RKO (cell line): ENCODE measurements around the gene GUF1.
"Not testable (repeated sequence)": the region's sequence is repeated elsewhere in the genome, so short reads cannot be mapped to it uniquely, and the experiment has no call there.

Experiments used
- DNase-seq: peaks from one replicate; pipeline ENCODE4 v3.0.0-alpha.2; 2016; ENCODE audit warnings: low spot score

GUF1 gene

DNA sequence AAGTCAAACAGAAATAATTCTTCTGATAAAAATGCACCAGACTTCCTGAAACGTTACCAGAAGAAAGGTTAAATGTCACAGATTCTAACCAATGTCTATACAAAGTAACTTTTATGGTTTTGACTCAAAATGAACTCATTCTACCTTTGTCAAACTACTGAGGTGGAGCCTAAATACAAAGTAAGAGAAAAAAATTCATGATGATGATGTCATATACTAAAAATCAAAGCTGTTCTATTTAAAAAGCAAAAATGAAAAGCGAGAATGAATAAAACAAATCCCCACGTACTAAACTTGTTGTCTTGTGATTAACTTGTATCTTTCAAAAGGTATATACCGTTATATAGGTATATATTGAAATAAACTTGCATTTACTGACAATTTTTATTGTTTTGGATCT, 26.5 kb downstream of the GUF1 start:
- DNase-seq = no peak

DNA sequence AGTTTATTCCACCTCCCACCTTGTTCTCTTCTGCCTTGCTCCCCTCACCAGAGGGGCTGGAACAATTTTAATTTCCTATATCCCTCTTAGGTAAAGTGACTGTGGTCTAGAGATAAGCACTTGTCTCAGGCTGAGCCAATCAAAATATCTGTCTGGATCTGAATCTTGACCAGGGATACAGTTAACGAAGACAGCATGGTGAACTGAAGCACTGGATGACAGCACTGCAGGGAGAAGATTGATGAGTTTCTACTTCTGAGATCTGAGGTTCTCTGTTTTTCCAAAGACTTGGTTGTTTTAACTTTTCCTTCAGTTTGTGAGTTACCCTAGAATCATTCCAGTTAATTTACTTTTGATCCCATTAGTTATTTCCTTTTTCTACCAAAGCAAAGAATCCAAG, 34.9 kb downstream of the GUF1 start:
- no peak for DNase-seq

DNA sequence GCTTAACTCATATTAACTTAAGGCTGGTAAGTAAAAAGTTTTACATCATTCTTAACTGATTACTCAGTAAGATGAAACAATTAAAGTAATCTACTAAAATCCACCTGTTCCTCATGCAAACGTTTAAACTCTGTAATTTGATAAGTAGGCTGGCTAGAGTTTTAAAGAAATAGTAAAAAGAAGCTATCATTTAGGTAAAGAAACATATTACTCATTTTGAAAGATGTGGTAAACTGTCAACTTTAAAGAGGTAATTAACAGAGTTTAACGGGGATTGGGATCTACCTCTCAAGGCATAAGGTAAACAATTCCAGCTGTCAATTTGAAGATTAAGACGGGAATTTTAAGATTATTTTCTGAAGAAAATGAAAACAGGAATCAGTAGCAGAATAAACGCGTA, 38.4 kb downstream of the GUF1 start:
- DNase-seq = no peak

DNA sequence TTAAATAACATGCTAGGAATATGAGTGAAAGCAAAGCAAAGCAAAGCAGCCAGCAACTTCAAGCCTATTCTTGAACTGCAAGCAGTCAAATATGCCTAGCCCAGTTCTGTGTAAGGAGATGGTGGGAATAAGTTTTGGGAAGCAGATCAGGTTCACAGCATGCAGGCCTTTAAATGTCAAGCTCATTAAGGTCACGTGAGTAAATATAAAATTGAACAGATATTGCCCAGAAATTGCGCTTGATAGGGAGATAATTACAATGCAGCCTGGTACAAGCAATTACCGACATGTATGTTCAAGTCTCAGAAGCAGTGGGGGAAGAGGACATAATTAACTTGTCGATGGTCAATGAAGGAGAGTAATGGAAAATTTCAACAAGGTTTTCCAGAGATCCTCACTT, 42.2 kb downstream of the GUF1 start:
- DNase-seq = no peak

DNA sequence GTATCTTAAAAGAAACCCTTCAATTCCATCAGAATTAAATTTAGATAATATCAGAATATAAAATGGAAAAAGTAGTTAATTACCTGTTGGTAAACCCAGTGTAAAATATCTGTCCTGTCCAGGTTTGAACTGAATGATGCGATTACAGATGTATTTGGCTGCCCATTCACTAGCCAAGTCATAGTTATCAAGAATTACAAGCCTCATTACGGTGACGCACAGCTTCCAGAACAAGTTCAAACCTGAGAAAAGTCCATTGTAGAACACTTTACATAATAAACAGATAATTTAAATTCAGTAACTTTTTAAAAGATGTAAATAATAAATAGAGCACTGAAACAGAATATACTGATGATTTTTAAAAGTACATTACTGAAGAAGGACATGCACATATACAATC, 43.8 kb downstream of the GUF1 start:
- no peak for DNase-seq

GRCh38 chr4:44725166-44725565, 46.9 kb downstream of the GUF1 start:
- peak; percentile 64 for DNase-seq

GRCh38 chr4:44725726-44726037, 47.5 kb downstream of the GUF1 start:
- peak; percentile 31 for DNase-seq

- DNase-seq = peak; percentile 94
These were observed 48.0 kb downstream of the GUF1 start, which contains the start of gene GNPDA2 for GRCh38 chr4:44726038-44726871. GNPDA2 (minus strand) TSS chr4:44726556; CDS start chr4:44722207, 4,349 bp downstream.

DNA sequence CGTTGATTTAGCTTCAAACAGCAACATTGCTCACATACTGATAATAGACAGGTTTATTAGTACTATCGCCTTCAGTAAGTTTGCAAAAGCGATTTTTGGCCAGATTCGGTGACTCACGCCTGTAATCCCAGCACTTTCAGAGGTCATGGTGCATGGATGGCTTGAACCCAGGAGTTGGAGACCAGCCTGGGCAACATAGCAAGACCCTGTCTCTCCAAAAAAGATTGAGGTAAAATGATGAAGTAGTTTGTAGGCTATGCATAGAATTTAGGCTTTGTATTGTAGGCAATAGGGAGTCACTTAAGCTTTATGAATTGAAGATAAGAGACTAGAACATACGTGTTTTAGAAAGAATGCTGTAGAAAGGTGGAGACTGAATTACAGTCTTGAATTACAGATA, 49.3 kb downstream of the GUF1 start:
- DNase-seq = no peak

DNA sequence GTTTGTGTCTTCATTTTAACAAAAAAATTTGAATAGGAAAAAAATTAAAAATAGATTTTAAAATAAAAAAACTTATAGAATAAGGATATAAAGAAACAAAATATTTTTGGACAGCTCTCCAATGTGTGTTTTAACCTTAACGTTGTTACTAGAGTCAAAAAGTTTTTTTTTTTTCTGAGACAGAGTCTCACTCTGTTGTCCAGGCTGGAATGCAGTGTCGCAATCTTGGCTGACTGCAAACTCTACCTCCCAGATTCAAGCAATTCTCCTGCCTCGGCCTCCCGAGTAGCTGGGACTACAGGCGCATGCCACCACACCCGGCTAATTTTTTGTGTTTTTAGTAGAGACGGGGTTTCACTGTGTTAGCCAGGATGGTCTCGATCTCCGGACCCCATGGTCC, 50.5 kb downstream of the GUF1 start:
- not testable (repeated sequence) for DNase-seq

- no peak for DNase-seq
These were observed 58.7 kb downstream of the GUF1 start for GRCh38 chr4:44736900-44737299.

DNA sequence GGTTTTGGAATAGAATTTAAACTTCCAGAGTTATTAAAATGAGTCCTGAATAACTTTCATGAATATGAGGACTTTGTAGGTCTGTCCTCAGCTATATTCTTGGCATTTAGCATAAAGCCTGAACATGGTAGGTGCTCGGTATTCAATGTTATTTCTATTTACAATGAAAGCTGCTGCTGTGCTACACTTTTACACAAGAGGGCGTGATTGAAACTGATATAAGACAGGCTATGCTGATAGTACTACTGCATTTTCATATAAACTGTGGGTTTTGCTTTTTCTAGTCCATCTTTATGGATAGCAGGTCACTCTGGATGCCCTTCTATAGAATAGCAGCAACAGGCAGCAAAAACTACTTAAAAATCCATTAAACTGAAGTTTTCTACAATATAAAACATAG, 60.4 kb downstream of the GUF1 start:
- peak; percentile 61 for DNase-seq

DNA sequence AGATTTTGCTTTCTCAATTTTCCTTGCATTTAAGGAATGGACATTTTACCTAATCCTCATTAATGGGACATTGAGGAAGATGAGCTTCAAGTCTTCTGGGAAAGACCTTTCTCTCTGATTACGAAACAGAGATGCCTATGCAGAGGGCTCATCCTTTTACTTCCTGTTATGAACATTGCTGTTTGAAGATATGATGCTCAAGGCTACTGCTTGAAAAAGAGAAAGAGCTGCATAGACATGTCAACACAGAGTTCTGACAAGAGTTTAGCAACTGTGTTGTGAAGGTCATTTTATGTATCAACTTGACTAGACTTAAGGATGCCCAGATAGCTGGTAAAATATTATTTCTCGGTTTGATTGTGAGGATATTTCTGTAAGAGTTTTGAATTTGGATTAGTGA, 62.0 kb downstream of the GUF1 start:
- DNase-seq = no peak
